CD14-positive monocyte (primary cell): ENCODE data around the gene PKIB. TPM values are rescaled to one million over a fixed set of nuclear protein-coding genes. Genes with fewer than 3 reads are reported as not detected.
"Not testable (repeated sequence)": the region's sequence is repeated elsewhere in the genome, so short reads cannot be mapped to it uniquely, and the experiment has no call there.

Experiments
- DNase-seq, 3 donors: peaks; one replicate each; pipeline ENCODE4 v3.0.0-alpha.2; 2011 to 2022
- H2AFZ ChIP-seq: 2 replicates; pipeline ENCODE4 v1.6.0; 2012; ENCODE audit warnings: mild to moderate bottlenecking, low read depth, low read length, inconsistent platforms; ENCODE audit not compliant: insufficient read depth, poor library complexity, severe bottlenecking
- H3K27ac ChIP-seq, 2 donors: 1 replicate in 1 of 2; 2 replicates in 1 of 2; pipeline ENCODE4 v1.5.1; 2012 to 2013; ENCODE audit warnings: low read length in 2 of 2, control low read depth in 1 of 2, inconsistent platforms in 1 of 2, low read depth in 1 of 2, mild to moderate bottlenecking in 1 of 2
- H3K27me3 ChIP-seq, 2 donors: one replicate each; pipeline versions ENCODE4 v1.6.0 to v1.6.1; 2011 to 2013; ENCODE audit warnings: low read length in 2 of 2; ENCODE audit not compliant: control insufficient read depth in 2 of 2, insufficient read depth in 2 of 2
- H3K36me3 ChIP-seq, 2 donors: replicated peaks in 1 of 2; 1 replicate in 1 of 2; 2 replicates in 1 of 2; pipeline versions ENCODE4 v1.5.1 to v1.6.1; 2012 to 2013; ENCODE audit warnings: low read length in 2 of 2, control low read depth in 1 of 2, inconsistent platforms in 1 of 2, mild to moderate bottlenecking in 1 of 2; ENCODE audit not compliant: insufficient read depth in 2 of 2, control insufficient read depth in 1 of 2
- H3K4me1 ChIP-seq, 2 donors: 1 replicate in 1 of 2; 2 replicates in 1 of 2; pipeline versions ENCODE4 v1.5.1 to v1.6.1; 2012 to 2013; ENCODE audit warnings: low read length in 2 of 2, control low read depth in 1 of 2, inconsistent platforms in 1 of 2, mild to moderate bottlenecking in 1 of 2, moderate library complexity in 1 of 2; ENCODE audit not compliant: insufficient read depth in 2 of 2, control insufficient read depth in 1 of 2
- H3K4me2 ChIP-seq: replicated peaks from 2 replicates; pipeline ENCODE3; 2012; ENCODE audit warnings: low read length, moderate library complexity, mild to moderate bottlenecking; ENCODE audit not compliant: poor library complexity, severe bottlenecking; ENCODE audit errors: extremely low read depth
- H3K4me3 ChIP-seq, 3 experiments: fragments of 200-600 bp in 1 of 3; sonication (generic) in 1 of 3; replicated peaks in 1 of 3; 1 replicate in 2 of 3; 2 replicates in 1 of 3; pipeline ENCODE4 v1.5.1; 2011 to 2013; ENCODE audit warnings: low read length in 3 of 3, mild to moderate bottlenecking in 3 of 3, control low read depth in 2 of 3, low read depth in 2 of 3, inconsistent platforms in 1 of 3, moderate library complexity in 1 of 3
- H3K79me2 ChIP-seq: 2 replicates; pipeline ENCODE4 v1.6.0; 2012; ENCODE audit warnings: mild to moderate bottlenecking, control low read depth, inconsistent platforms, low read length, moderate library complexity; ENCODE audit not compliant: insufficient read depth
- H3K9ac ChIP-seq: 2 replicates; pipeline ENCODE4 v1.6.0; 2017; ENCODE audit warnings: low read length, mild to moderate bottlenecking; ENCODE audit not compliant: insufficient read depth, poor library complexity, severe bottlenecking
- H3K9me3 ChIP-seq, 2 donors: replicated peaks in 1 of 2; 1 replicate in 1 of 2; 2 replicates in 1 of 2; pipeline versions ENCODE4 v1.5.1 to v1.6.1; 2012 to 2013; ENCODE audit warnings: low read length in 2 of 2, control low read depth in 1 of 2; ENCODE audit not compliant: control insufficient read depth in 1 of 2, insufficient read depth in 1 of 2
- H4K20me1 ChIP-seq: 2 replicates; pipeline ENCODE4 v1.6.0; 2012; ENCODE audit warnings: mild to moderate bottlenecking, low read length, control low read depth, moderate library complexity; ENCODE audit not compliant: insufficient read depth
- H3K27ac Mint-ChIP-seq, 7 donors: one replicate each; pipeline ENCODE4 v1.8.0; 2020; ENCODE audit warnings: mild to moderate bottlenecking in 7 of 7, mixed read lengths in 7 of 7, moderate library complexity in 6 of 7, inconsistent platforms in 2 of 7
- H3K27me3 Mint-ChIP-seq, 3 donors: one replicate each; pipeline ENCODE4 v1.8.0; 2021 to 2022; ENCODE audit warnings: low read depth in 3 of 3, mild to moderate bottlenecking in 3 of 3, mixed read lengths in 3 of 3, moderate library complexity in 3 of 3, inconsistent platforms in 1 of 3
- H3K36me3 Mint-ChIP-seq, 2 donors: one replicate each; pipeline ENCODE4 v1.8.0; 2020; ENCODE audit warnings: mixed read lengths in 2 of 2, inconsistent platforms in 1 of 2, mild to moderate bottlenecking in 1 of 2
- H3K4me1 Mint-ChIP-seq: one replicate; pipeline ENCODE4 v1.8.0; 2020; ENCODE audit warnings: mild to moderate bottlenecking, mixed read lengths
- H3K4me3 Mint-ChIP-seq, 2 donors: one replicate each; pipeline ENCODE4 v1.8.0; 2020; ENCODE audit warnings: mild to moderate bottlenecking in 2 of 2, mixed read lengths in 2 of 2, moderate library complexity in 1 of 2
- H3K9me3 Mint-ChIP-seq, 7 donors: one replicate each; pipeline ENCODE4 v1.8.0; 2020 to 2022; ENCODE audit warnings: mixed read lengths in 7 of 7, mild to moderate bottlenecking in 6 of 7, moderate library complexity in 6 of 7, inconsistent platforms in 2 of 7
- CTCF ChIP-seq: fragments of 200-600 bp; IDR thresholded peaks from one replicate; pipeline ENCODE4 v1.8.0; 2022; ENCODE audit warnings: antibody characterized with exemption, mild to moderate bottlenecking
- WGBS: methylation state at CpG from one replicate; pipeline ENCODE4 v1.1.5; 2013; ENCODE audit warnings: missing lambda C conversion rate; ENCODE audit not compliant: insufficient coverage; 5-methylcytosine and 5-hydroxymethylcytosine counted together
- intact Hi-C, 2 donors: fragments of 100-400 bp; cut with micrococcal nuclease; formaldehyde crosslinking; loops; one replicate each; pipeline versions ENCODE4 v1.15.0 to v1.15.1; 2023
- polyA plus RNA-seq, 3 donors: library from polyadenylated mRNA; depleted of rRNA in 1 of 3; unstranded in 2 of 3; stranded (reverse) in 1 of 3; fragments of 300-500 nt in 2 of 3; fragments of >200 nt in 1 of 3; fragmentation: Illumina TruSeq in 2 of 3; gene quantifications; 1 replicate in 2 of 3; 2 replicates in 1 of 3; pipeline ENCODE4 v1.2.3, GENCODE V29; 2012 to 2021

PKIB gene
- polyA plus RNA-seq, 3 donors, result 1.3 to 2.0 (median 1.4) TPM

DNA sequence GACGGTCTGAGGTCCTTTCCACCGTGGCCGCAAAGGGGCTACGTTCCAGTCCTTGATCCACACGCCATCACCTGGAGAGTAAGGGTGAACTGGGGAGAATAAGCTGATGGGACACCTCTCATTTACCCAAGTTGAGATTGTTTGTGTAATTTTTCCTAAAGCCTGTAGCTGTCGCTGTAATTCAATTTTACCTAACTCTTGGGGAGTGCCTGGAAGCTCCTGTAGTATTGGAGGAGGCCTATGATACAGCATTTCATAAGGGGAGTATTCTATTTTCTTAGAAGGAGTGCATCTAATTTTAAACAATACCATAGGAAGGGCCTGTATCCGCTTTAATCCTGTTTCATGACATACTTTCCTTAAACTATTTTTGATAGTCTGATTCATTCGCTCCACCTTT, 134.0 kb downstream of the PKIB start:
- H3K9ac ChIP-seq, H3K27ac ChIP-seq, H3K4me3 Mint-ChIP-seq, H3K4me3 ChIP-seq, H3K27ac Mint-ChIP-seq, H3K79me2 ChIP-seq, H3K36me3 Mint-ChIP-seq, H4K20me1 ChIP-seq, H3K36me3 ChIP-seq, H3K27me3 ChIP-seq, H2AFZ ChIP-seq, H3K9me3 ChIP-seq, H3K27me3 Mint-ChIP-seq, intact Hi-C loops, H3K4me2 ChIP-seq: not testable (repeated sequence)
- no CpG with 5 or more reads among the region's 8 CpGs for WGBS
- Mint-ChIP-seq H3K4me1 (peaks cover 25% of the 10 kb centered on the region), H3K9me3 (peaks cover 5 to 14% (median 11%) of the 10 kb centered on the region in 7 donors)
- peaks cover 12 to 17% of the 10 kb centered on the region in 2 donors for H3K4me1 ChIP-seq
- peak; percentile 16 to 44 (median 19) for DNase-seq
- peak; percentile 47 for TF ChIP-seq CTCF

GRCh38 chr6:122744856-122745255, 134.7 kb downstream of the PKIB start:
- H3K4me3 ChIP-seq, DNase-seq, H3K27ac ChIP-seq, H3K27ac Mint-ChIP-seq, H3K79me2 ChIP-seq, H3K9ac ChIP-seq, H3K36me3 Mint-ChIP-seq, H3K27me3 ChIP-seq, H3K27me3 Mint-ChIP-seq, H2AFZ ChIP-seq, H3K4me2 ChIP-seq, H3K9me3 ChIP-seq, H3K36me3 ChIP-seq, H4K20me1 ChIP-seq, intact Hi-C loops, H3K4me3 Mint-ChIP-seq: not testable (repeated sequence)
- Mint-ChIP-seq H3K9me3 (peaks cover 5 to 14% (median 11%) of the 10 kb centered on the region in 7 donors), H3K4me1 (peaks cover 31% of the 10 kb centered on the region)
- H3K4me1 ChIP-seq, result peaks cover 18 to 23% of the 10 kb centered on the region in 2 donors
- 100% methylated on average over 1 of the region's 3 CpGs for WGBS
